HepG2 (cell line): ENCODE results near the gene RAB40C. TPM values are rescaled to one million over a fixed set of nuclear protein-coding genes. Genes with fewer than 3 reads are reported as not detected.

ENCODE experiments used
- ELK4 ChIP-seq: sonication (generic); formaldehyde crosslinking; IDR thresholded peaks from 2 replicates; pipeline ENCODE4 v1.9.0; 2021; ENCODE audit warnings: missing genetic modification reagents, borderline replicate concordance
- FOXK1 ChIP-seq: sonication (generic); formaldehyde crosslinking; IDR thresholded peaks from 2 replicates; pipeline ENCODE4 v1.4.0; 2020; ENCODE audit warnings: low read depth, missing genetic modification reagents, borderline replicate concordance
- KDM1A ChIP-seq: IDR thresholded peaks from 2 replicates; pipeline ENCODE4 v1.6.1; 2016; ENCODE audit warnings: missing compliant biosample characterization
- NONO ChIP-seq, 2 experiments: fragments of 450-650 bp in 1 of 2; sonication (generic) in 1 of 2; formaldehyde crosslinking in 1 of 2; IDR thresholded peaks in 1 of 2; conservative IDR thresholded peaks in 1 of 2; 2 replicates each; pipeline versions ENCODE4 v1.6.1 to v1.8.0; 2017 to 2022; ENCODE audit warnings: mild to moderate bottlenecking in 1 of 2, missing genetic modification reagents in 1 of 2, moderate library complexity in 1 of 2
- SP140L ChIP-seq: sonication (generic); formaldehyde crosslinking; IDR thresholded peaks from 2 replicates; pipeline ENCODE4 v1.4.0; 2020; ENCODE audit warnings: missing genetic modification reagents, borderline replicate concordance
- SPEN ChIP-seq: sonication (generic); formaldehyde crosslinking; IDR thresholded peaks from 2 replicates; pipeline ENCODE4 v1.5.1; 2020; ENCODE audit warnings: low read depth, mild to moderate bottlenecking, missing genetic modification reagents
- THAP9 ChIP-seq: sonication (generic); formaldehyde crosslinking; IDR thresholded peaks from 2 replicates; pipeline ENCODE4; 2020; ENCODE audit warnings: missing genetic modification reagents, mild to moderate bottlenecking, borderline replicate concordance
- ZHX2 ChIP-seq, 2 experiments: sonication (generic) in 1 of 2; formaldehyde crosslinking in 1 of 2; IDR thresholded peaks; 2 replicates each; pipeline versions ENCODE4 v1.6.1 to v1.9.0; 2014 to 2022; ENCODE audit warnings: antibody characterized with exemption in 1 of 2, borderline replicate concordance in 1 of 2, inconsistent platforms in 1 of 2, low read depth in 1 of 2, missing genetic modification reagents in 1 of 2
- ZMYM4 ChIP-seq: sonication (generic); formaldehyde crosslinking; IDR thresholded peaks from 2 replicates; pipeline ENCODE4 v1.8.1; 2023; ENCODE audit warnings: mild to moderate bottlenecking, missing genetic modification reagents
- ZNF468 ChIP-seq: sonication (generic); formaldehyde crosslinking; IDR thresholded peaks from 2 replicates; pipeline ENCODE4 v1.8.0; 2022; ENCODE audit warnings: mild to moderate bottlenecking, moderate library complexity, missing genetic modification reagents
- polyA plus RNA-seq, 8 experiments: library from polyadenylated mRNA; depleted of rRNA in 3 of 8; stranded (reverse) in 7 of 8; unstranded in 1 of 8; fragments of >200 nt; fragmentation: Illumina TruSeq in 4 of 8; extraction: Trizol in 4 of 8; gene quantifications; 2 replicates each; pipeline versions ENCODE4 v1.2.1 to v1.2.3, GENCODE V29; 2011 to 2016; ENCODE audit warnings: low read depth in 4 of 8, missing spikeins in 1 of 8, mixed read lengths in 1 of 8; ENCODE audit not compliant: insufficient read depth in 1 of 8
- total RNA-seq, 5 experiments: library from RNA; depleted of rRNA; stranded (reverse); fragments of >200 nt; fragmentation: Illumina TruSeq; extraction: Trizol; gene quantifications; 2 replicates each; pipeline ENCODE4 v1.2.3, GENCODE V29; 2016; ENCODE audit warnings: low read depth in 1 of 5

RAB40C gene
- total and polyA plus RNA-seq, 2 of the 13 experiments (the other 11 are each of a cell fraction or from before 2014, with no cell fraction given) = 7.7 to 11.5 TPM

- no peak for TF ChIP-seq ZHX2 (IDR thresholded peaks at IDR 0.05; ENCODE audit: low read depth)
- TF ChIP-seq ZHX2 (CRISPR knock-in tag; IDR thresholded peaks at IDR 0.05; ENCODE audit: borderline replicate concordance) = no peak
- no peak for TF ChIP-seq ELK4 (CRISPR knock-in tag)
- TF ChIP-seq SPEN = peak; percentile 44; the same call in 1 of the 2 replicates
- TF ChIP-seq NONO (IDR thresholded peaks at IDR 0.05) = no peak
- TF ChIP-seq NONO (CRISPR knock-in tag; conservative IDR thresholded peaks at IDR 0.05) = peak; percentile 47
- TF ChIP-seq ZMYM4 (CRISPR knock-in tag) = no peak
- no peak for TF ChIP-seq ZNF468 (CRISPR knock-in tag)
- TF ChIP-seq FOXK1 (CRISPR knock-in tag) = 0 out of 2 replicates have a peak, but pooled peaks have one; percentile 30
- TF ChIP-seq KDM1A (CRISPR knock-in tag) = no peak
- no peak for TF ChIP-seq SP140L (CRISPR knock-in tag)
- TF ChIP-seq THAP9 (CRISPR knock-in tag) = no peak
Measured at GRCh38 chr16:630815-631405, 41.0 kb downstream of the RAB40C start, which contains the start of gene WFIKKN1 (continued).
